ENCODE results near the gene RPL11.

GRCh38 chr1:23644555-23644866 lies 47.1 kb upstream of the RPL11 start:
- TF ChIP-seq ZFP30 (CRISPR knock-in tag; IDR thresholded peaks at IDR 0.05) = no peak
- TF ChIP-seq RARB (CRISPR knock-in tag; IDR thresholded peaks at IDR 0.05) = no peak
- TF ChIP-seq ISL1 (CRISPR knock-in tag; IDR thresholded peaks at IDR 0.05) = no peak
